GM21367 (cell line): ENCODE results near the gene BAHCC1.
"Not testable (repeated sequence)": the region's sequence is repeated elsewhere in the genome, so short reads cannot be mapped to it uniquely, and the experiment has no call there.

Experiments
- ATAC-seq: cut with Tn5 transposase; IDR thresholded peaks from one replicate; pipeline ENCODE4 v1.9.1; 2021; ENCODE audit not compliant: unreplicated experiment

The BAHCC1 gene

DNA sequence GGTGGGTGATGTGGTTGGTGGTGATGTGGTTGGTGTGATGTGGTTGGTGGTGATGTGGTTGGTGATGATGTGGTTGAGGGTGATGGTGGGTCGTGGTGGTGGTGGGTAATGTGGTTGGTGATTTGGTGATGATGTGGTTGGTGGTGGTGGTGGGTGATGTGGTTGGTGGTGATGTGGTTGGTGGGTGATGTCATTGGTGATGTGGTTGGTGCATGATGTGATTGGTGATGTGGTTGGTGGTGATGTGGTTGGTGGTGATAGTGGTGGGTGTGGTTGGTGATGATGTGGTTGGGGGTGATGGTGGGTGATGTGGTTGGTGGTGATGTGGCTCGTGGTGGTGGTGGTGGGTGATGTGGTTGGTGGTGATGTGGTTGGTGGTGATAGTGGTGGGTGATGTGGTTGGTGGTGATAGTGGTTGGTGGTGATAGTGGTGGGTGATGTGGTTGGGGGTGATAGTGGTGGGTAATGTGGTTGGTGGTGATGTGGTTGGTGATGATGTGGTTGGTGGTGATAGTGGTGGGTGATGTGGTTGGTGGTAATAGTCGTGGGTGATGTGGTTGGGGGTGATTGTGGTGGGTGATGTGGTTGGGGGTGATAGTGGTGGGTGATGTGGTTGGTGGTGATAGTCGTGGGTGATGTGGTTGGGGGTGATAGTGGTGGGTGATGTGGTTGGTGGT lies 30.6 kb downstream of the BAHCC1 start:
- not testable (repeated sequence) for ATAC-seq

DNA sequence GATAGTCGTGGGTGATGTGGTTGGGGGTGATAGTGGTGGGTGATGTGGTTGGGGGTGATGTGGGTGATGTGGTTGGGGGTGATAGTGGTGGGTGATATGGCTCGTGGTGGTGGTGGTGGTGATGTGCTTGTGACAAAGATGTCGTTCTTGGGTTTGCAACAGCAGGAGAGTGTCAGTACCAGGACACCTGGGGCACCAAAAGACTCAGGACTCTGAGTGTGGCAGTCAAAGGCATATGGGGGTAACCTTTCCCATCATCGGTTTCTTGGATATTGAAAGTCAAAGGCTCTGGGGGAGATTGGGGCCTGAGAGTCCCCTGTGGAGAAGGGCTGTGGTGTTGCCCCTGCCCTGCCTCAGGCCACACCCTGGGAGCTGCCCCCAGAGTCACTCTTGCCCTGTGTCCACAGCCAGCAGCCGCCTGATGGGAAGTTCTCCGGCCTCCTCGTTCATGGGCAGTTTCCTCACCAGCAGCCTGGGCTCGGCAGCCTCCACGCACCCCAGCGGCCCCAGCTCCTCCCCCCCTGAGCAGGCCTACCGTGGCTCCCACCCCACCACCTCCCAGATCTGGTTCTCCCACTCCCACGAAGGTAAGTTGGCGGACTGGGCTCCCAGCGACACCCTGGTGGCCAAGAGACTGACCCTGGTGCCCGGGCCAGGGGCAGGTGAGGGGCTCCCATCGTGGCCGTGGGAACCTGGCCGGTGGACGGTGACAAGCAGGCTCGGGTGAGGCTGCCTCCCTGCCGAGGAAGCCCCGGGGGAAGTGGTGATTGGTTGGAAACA lies 31.3 kb downstream of the BAHCC1 start:
- no peak for ATAC-seq

DNA sequence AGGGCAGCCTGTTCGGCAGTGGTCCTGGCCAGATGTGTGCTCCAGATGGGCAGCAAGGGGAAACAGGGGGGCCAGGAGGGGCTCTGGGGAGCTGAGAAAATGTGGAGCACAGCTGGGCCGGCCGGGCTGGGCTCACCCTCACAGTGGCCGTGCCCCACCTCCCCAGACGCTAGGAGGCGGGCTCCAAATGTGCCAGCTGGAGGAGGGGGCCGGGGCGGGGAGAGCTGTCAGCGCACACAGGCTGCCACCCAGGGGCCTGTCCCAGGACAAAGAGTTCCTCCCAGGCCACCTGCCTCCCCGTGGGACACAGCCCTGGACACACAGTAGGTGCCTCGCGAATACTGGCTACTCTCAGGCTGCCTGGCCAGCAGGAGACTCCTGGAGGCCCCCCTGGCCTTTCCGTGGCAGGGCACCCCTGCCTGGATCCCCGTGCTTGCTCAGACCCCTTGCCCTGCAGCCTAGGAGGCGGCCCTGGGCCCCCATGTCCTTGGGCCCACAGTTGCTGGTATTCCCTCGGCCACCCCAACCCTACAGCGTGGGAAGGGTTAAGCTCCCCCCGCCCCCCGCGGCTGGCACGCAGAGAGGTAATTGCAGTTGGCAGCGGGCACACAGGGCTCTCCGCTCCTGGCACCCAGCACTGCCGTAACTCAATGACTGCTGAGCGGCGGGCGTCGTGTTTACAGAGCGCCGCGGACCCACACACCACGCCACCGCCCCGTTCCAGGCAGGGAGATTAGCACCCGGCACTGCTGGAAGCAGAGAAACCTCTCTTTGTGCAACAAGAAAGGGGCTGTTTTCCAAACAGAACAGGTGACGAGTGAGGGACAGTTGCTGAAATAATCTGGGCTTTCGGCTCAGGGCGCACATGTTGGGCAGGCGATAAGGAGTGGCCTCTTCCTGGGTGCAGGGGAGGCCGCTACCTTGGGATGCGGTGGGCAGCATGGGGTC lies 32.2 kb downstream of the BAHCC1 start:
- no peak for ATAC-seq

DNA sequence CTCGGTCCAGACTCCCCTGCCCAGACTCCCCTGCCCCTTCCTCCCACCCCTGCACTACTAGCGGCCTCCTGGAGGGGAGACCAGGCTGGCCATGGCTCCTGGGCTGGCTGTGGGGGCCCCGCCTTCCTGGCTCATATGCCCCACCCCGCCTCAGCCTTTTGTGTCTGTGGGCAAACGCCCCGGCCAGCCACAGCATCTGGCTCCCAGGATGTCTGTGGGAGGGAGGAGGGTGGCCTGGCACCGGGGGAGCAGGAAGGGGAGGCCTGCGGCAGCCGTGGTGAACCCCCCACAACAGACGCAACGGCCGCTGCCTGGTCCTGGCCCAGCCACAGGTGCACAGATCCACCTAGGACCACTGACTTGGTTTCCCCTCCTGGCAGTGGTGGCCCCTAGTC lies 32.9 kb downstream of the BAHCC1 start:
- no peak for ATAC-seq

DNA sequence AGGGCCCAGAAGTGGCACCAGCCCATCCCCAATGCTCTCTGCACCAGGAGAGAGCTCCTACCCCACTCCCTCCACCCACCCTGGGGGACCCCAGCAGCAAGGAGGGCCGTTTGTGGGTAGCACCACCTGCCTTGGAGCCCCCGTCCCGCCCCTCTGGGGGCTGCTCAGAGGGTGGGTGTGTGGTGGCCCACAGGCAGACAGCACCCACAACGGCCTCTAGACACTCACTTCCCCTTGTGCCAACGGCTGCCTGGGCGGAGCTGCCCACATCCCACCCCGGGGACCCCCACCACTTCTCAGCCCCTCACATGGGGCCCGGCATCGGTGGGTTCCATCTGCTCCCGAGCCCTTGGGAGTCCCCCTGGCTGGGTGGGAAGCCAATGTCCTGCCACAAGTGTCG lies 33.3 kb downstream of the BAHCC1 start:
- no peak for ATAC-seq

DNA sequence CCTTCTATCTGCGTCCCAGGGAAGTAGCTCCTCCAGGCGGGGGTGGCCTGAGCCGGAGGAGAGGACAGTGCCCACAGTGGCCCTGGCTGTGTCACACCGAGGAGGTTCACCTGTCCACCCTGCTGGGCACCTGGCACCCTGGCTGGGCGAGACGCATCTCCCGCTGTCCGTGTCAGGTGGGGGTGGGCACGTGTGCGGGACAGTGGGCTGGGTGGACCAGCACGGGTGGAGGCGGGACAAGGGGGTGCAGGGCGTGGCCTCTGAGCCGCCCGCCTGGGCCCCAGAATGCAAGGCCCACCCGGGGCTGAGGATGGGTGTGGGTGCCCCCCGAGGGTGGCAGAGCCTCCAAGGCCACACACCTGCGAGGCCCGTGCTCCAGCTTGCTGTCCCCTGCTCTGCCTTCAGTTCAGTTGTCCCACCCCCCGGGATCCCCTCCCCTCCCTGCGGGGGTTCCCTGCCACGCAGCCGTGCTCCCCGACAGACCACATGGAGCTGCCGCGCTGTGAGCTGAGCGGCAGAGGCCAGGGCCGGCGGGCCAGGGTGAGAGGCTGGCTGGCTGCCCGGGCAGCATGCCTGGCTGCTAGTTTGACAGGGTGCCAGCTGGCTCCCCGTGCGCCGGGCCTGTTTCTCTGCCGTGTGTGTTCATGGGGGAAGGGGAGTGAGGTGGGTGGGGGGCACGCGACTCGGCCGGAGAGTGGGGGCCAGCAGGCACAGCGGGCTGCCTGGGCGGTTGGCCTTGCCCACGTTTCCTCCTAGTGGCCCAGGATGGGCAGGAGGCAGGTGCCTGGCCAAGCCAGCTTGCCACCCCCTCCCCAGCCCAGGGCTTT lies 33.9 kb downstream of the BAHCC1 start:
- ATAC-seq, result no peak

DNA sequence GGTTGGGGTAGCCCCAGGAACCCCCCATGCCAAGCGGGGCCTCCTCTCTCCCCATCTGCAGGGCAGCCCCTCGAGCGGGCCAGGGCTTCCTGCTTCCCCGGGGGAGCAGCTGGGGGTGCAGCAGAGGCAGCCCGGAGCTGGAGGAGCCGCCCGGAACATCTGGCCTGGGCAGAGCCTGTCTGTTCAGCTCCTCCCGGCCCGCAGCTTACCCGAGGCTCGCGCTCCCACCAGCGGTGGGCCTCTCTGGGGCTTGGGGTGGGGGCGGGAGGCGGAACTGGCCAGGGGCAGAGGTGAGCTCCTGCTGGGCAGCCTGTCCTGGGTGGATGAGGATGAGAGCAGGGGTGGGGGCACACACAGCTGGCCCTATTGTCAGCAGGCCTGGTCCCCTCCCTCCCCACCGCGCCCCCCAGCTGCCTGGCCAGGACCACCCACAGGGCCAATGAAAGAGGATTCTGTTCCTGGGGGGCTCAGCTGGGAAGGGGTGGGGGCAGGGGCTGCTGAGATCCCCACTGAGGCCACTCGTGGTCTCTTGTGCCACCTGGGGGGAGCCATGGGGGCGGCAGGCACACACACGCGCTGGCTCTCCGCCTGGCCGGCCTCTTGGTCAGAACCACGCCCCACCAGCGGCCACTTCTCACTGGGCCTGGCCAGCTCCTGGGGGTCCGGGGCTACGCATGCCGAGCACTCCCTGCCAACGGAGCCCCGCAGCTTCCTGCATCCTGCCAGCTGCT lies 34.7 kb downstream of the BAHCC1 start:
- ATAC-seq, result no peak

DNA sequence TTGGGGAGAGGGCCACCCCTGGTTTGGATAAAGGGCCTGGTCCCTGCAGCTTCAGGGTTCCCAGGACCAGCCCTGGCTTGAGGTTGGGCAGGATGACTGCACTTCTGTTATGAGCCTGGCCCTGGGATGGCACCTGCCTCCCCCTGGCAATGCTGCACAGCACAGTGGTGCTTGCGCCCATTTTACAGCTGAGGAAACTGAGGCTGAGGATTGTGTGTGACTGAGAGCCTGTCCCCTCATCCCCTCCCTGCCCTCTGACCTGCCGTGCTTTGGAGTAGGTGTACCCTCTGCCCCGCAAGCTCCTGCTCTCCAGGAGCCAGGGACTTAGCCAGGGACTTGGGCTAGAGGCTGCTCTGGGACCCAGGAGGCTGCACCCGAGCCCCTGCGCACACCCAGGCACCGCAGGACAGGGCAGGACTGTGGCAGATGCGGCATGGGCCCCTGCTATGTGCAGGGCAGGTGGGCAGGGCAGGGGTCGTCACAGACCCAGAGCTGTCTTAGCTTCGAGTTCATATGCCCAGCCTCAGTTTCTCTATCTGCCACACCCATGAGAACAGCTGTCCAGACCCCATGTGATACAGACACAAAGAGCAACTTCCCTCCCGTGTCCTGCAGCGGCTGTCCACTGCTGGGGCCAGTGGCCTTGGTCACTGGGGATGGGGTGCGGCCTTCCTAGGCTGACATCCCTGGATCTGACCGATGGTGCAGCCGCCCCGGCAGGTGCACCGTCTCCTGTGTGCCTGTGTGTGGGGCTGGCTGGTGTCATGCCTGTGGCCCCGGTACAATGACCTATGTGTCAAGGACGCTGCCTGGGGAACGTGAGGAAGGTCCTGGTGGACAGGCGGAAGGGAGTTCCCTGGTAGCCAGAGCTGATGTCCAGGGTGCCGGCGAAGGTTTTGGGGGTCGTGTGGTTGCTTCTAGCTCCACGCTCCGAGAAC lies 36.6 kb downstream of the BAHCC1 start:
- no peak for ATAC-seq

DNA sequence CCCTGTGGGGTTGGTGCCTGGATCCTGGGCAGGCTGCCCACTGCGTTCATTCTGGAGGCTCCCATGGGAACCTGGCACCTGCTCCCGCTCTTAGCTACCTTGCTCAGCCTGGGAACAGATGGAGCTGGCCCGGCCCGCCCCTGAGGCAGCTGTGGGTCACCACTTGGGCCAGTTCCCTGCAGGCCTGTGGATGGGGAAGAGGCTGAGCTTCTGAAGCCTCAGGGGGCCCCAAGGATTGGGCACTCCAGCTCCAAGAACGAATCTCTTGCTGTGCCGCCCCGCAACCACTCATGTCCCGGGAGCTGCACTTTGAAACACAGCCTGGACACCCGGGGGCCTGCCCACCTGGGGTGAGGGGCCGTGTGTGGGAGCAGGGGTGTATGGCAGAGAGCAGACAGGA lies 37.7 kb downstream of the BAHCC1 start:
- no peak for ATAC-seq

DNA sequence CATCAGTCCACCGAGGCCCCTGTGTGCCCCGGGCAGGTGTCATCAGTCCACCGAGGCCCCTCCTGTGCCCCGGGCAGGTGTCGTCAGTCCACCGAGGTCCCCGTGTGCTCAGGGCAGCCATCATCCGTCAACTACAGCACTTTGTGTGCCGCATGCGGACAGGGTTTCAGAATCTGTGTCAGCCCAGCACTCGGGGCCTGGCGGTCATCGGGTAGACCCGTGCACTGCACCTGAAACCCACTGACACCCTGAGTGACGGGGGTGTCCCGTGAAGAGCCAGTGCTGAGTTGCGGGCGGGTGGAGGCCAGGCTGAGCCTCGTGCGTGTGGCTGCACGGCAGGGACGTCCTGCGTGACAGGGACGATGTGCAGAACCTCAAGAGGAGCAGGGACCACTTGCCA lies 38.4 kb downstream of the BAHCC1 start:
- ATAC-seq, result no peak

DNA sequence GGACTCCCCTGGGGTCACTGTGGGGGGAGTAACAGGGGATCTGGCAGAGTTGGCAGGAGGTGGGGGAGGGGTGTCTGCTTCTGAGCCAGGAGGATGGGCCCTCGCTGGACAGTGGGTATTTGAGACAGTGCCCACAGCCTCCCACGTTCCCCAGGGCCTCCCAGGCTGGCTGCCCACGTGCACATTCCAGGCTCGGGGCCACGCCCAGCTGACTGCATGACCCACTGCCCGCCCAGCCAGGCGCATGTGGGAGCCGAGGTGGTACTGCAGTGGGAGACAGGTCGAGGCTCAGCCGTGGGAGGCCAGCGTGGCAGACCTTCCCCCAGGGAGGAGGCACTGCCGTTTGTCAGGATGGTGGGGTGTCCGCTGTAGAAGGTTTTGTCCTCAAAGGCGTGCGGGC lies 38.8 kb downstream of the BAHCC1 start:
- no peak for ATAC-seq

DNA sequence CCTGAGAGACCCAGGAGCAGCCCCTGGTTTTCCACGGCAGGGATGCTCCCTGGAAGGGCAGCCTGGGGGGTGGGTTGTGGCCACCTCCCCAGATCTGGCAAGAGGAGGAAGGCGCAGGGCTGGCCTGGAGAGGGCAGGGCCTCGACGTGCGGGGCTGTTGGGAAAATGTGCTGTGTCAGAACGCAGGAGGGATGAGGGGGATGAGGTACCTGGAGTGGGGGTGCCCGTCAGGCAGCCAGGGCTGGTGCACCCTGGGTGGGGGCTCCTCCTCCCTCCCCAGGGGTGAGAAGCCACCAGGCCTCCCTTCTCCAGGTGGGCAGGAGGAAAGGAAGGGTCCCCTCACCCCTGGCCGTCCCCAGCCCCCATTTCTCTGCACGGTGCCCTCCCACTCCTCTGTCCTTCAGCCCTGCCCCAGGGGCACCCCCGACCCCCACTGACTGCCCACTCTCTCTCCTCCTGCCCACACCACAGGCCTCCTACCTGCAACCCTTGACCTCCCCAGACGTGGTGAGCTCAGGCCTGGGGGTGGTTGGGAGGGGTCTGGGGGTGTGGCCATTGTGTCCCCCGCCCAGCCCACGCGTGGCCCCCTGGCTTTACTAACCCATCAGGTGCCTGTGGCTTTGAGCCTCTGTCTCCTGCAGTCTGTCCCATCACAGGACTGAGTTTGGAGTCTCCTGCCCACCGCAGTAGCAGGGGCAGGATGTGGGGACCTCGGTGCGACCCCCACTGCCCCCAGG lies 39.6 kb downstream of the BAHCC1 start:
- no peak for ATAC-seq

DNA sequence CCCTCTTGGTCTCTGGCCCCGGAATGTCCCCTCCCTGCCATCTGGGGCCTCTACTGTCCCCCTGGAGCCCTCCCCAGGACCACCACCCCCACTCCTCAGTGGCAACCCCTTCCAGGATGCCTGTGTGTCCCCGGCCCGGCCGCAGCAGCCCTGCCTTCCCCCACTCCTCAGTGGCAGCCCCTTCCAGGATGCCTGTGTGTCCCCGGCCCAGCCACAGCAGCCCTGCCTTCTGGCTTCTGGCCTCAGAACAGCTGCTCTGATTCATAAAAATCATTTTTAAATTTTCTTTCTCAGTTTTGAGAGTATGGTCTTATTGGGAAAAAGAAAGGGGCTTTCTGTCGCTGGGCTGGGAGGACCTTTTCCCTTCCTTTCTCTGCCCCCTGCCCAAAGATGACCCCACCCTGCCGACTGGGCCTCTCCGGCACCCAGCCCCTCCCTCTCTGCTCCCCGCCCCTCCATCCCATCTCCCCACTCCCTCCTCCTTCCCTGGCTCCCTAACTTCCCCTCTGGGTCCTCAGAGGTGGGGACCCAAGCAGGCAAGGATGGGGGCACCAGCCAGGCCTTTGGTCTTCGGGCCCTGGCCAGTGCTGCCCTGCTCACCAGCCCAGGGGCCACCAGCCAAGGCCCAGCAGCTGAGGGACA lies 40.5 kb downstream of the BAHCC1 start:
- ATAC-seq, result no peak

DNA sequence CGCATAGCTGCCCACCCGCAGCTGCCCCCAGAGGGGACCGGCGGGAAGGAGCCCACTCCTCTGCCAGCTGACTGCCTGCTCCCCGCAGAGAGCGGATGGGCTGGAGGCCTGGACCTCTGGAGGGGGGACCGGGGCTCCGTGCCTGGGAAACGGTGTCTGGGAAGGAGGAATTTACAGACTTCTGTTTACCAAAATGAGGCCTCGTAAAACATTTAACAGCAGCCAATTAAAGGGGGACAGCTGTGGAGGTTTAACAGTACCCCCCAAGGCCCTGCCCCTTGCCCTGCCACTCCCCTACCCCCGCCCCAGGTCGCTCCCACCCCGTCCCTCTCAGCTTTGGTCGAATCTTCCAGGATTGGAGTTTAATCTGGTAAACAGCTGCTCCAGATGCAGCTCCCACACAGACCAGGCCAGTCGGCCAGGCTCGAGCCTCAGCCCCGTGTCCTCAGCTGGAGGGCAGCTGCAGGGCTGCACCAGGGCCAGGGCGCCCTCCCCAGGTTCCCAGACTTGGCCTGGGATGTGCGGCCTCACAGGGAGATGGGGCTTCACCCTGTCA lies 41.1 kb downstream of the BAHCC1 start:
- ATAC-seq, result no peak

DNA sequence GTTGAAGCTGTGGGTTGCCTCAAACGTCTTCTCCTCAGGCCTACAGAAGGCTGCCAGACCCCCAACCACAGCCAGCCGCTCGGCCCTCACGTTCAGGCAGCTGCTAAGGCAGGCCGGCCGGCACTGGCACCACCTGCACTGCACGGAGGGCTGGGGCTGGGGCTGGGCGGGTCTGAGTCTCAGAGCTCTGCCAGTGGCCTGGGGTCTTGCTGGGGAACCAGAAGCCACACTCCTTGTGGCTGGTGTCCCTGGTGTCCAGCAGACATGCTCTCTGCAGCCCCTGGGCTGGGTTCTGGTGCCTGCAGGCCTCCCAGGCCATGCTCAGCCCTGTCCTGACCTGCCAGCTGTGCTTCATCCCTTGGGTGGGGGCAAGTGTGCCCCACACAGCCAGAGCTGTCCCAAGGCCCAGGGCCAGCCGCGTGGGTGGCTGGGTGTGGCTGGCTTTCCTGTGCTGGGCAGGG lies 42.0 kb downstream of the BAHCC1 start:
- no peak for ATAC-seq

DNA sequence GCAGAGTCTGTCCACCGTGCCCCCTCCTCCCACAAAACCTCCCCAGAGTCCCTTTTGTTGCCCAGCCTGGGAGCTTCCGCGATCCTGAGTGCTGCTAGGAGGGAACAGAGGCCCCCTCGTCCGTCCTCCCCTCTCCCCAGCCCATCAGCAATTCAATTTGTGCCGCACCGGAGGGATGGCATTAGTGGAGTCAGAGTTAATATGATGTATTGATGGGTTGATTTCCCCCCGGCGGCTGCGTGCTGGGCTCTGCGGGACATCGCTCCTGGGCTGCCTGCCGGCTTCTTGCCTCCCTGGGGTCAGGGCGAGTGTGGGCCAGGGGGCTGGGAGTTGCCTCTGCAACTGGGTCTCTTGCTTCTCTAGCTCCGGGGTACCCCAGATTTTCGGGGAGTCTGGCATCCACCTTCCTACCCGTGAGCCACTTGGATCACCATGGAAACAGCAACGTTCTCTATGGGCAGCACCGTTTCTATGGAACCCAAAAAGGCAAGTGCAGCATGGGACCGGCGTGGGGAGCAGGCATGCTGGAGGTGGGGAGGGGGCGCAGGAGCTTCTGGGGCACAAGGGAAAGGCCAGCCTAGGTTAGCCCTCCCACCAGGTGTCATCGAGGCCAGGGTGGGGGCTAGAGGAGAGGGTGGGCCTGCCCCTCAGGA lies 42.9 kb downstream of the BAHCC1 start:
- ATAC-seq, result no peak

DNA sequence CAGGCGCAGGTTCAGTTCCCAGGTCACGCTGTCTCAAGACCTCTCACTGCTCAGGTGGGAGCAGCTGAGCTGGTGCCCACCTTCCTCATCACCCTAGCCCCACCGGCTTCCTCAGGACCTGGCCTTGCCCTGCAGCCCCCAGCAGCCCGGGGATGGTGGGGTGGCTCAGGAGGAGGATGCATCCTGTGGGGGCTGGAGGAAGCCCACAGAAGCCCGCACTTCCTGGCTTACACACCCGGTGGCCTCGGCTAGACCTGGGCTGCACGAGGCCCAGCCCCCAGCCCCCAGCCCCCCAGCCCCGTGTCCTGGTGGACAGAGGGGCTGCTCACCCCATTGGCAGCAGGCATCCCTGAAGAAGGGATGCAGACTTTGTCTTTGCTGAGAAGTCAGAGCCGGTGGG lies 43.4 kb downstream of the BAHCC1 start:
- ATAC-seq, result no peak
